GM12801 (cell line): ENCODE data around the gene GUCA2B.

ENCODE experiments used
- TF ChIP-seq, protein P1 (sequence below): IDR thresholded peaks from one replicate; pipeline ENCODE4 v1.5.1; 2011; ENCODE audit warnings: control low read depth; ENCODE audit not compliant: insufficient read length; ENCODE audit errors: extremely low read depth

GUCA2B gene

DNA sequence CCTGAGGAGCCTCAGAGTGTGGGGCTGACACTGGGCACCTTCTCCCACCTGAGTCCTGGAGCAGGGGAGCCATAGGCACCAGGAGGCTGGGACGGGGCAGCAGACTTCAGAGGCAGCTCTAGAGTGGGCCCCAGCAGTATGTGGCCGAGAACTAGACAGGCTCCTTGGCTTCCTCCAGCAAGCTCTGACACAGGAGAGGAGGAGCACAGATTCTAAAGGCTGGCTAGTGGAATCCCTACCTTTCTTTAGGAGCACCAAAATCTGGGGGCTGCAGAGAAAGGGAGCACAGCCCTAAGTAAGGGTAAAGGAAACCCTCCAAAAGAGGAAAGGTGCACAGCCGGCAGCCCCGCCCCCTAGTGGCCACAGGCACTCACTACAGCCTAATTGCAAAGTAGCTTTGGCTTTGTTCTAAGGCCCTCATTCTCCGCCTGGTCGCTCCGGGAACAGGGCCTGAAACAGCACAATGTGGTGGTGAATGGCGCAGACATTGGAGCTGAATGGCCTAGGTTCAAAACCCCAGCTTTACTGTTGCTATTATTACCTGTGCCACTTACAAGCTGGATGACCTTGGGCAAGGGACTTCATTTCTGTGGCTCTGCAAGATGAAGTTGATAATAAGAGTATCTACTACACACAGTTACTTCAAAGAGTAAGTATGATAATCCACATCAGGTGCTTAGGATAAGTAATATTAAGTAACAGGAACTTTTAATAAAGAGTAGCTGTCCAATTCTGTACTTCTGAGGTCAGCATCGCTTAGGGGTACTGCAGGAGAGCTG, 20.1 kb downstream of the GUCA2B start:
- TF ChIP-seq, protein P1, sequence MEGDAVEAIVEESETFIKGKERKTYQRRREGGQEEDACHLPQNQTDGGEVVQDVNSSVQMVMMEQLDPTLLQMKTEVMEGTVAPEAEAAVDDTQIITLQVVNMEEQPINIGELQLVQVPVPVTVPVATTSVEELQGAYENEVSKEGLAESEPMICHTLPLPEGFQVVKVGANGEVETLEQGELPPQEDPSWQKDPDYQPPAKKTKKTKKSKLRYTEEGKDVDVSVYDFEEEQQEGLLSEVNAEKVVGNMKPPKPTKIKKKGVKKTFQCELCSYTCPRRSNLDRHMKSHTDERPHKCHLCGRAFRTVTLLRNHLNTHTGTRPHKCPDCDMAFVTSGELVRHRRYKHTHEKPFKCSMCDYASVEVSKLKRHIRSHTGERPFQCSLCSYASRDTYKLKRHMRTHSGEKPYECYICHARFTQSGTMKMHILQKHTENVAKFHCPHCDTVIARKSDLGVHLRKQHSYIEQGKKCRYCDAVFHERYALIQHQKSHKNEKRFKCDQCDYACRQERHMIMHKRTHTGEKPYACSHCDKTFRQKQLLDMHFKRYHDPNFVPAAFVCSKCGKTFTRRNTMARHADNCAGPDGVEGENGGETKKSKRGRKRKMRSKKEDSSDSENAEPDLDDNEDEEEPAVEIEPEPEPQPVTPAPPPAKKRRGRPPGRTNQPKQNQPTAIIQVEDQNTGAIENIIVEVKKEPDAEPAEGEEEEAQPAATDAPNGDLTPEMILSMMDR: no peak

DNA sequence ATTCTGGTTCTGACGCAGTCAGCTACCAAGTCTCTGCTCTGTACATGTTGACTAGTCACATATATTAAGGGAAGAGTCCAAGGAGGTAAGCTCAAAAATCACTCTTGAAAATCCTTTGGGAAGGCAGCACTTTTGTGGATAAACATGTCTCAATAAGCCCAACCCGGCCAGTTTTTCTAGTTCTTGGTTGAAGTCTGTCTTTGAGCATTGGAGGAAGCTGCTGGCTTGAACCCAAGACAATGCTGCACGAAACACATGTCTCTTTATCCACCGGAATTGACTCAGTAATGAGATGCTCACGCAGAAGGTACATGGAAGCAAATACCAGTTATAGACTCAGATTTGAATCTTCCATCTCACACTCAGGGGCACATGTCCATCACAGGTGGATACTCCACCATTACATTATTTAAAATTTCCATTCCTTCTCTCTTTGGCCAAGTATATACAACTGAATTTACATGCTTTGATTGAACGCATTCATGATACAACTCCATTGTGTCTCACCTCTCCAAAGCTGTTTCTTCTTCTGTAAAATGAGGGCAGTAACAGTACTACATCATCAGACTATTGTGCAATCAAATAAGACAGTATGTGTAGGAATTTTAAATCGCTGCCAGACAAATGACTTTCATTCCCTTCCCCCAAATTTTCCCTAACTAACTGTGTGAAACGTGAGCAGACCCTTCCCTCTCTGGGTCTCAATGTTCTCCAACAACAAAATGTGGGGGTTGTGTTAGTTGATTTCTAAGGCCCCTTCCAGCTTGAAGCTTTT, 20.9 kb downstream of the GUCA2B start:
- TF ChIP-seq, protein P1: no peak

DNA sequence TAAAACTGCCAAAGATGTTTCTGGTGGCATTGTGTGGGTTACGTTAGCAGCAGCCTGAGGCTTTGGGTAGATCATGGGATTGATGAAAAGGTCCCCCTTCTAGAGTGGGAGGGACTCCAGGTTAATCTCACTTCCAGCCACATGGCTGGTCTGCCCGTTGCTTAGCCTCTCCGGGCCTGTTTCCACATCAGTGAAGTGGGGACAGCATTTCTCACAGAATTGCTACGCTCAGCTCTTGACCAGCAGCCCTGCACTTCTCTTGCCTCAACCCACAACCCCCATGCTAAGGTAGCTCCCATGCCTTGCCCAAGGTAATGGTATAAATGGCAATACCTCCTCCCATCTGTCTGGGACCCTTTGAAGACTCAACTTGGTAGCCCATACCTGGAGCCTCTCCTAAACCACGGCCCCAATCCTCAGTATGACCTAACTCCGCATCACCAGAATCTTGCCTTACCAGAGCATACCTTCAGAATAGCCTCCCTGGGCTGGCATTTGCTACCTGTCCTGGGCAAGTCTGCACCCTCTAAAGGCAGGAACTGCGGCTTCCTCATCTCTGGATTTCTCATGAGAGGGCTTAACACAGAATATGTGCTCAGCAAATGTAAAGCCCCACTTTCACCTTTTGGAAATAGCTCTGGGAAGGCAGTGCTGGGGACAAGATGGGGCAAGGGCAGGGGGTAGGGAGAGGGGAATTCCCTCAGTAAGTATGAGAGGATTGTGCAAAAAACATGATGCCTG, 22.3 kb downstream of the GUCA2B start:
- TF ChIP-seq, protein P1: no peak

DNA sequence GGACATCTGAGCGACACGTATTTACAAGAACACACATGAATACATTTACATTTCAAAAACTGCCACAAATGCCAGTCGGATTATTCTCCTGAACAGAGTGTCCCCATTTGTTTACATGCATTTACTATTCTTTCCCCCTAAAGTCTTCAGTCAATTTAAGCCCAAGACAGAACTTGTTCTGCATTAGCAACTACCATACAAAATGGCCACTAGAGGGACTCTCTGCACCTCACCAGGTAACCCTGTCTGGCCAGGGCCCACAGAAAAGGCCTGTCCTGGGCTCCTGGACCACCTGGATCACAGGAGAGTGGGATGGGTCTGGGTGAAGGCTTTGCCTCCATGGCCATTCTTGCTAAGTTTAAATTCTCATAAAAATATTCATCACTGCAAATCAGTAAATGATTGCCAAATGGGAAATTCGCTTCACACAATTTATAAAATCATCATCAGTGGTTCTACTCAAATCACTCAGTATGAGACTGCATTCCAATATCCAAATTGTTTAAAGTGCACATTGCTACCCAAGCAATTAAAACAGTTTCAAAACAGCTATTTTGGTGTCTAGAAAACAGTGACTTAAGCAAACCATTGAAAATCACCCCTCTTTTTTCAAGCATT, 23.8 kb downstream of the GUCA2B start:
- TF ChIP-seq, protein P1: no peak

DNA sequence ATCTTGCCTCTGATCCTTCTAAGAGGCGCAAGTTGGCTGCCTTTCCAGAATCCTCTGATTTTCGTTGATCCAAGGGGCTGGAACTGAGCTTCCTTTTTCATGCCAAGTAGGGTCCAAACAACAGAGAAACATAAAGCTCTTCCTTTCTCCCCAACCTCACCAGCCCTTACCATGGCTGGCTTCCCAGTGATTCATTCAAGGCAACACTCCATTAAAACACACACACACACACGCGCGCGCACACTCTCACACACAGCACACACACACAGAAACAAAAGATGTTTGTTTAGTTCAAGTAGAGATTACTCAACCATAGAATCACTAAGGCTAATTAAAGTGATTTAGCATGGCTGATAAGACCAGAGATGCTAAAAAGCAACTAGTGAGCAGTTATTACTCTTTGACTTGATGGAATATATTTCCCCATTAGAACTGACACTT, 24.4 kb downstream of the GUCA2B start:
- TF ChIP-seq, protein P1: no peak

DNA sequence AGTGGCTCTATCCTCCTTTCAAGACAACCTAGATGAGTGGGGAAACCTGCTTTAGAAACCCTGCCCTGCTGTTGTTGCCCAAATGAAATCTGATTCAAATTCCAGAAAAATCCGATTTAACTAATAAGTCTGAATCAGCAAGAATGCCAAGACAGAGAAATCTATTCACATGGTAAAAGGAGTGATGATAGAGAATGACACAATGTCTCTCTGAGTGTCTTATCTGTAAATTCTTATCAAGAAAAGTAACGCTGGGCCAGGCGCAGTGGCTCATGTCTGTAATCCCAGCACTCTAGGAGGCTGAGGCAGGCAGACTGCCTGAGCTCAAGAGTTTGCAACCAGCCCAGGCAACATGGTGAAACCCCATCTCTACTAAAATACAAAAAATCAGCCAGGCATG, 25.0 kb downstream of the GUCA2B start:
- TF ChIP-seq, protein P1: no peak

DNA sequence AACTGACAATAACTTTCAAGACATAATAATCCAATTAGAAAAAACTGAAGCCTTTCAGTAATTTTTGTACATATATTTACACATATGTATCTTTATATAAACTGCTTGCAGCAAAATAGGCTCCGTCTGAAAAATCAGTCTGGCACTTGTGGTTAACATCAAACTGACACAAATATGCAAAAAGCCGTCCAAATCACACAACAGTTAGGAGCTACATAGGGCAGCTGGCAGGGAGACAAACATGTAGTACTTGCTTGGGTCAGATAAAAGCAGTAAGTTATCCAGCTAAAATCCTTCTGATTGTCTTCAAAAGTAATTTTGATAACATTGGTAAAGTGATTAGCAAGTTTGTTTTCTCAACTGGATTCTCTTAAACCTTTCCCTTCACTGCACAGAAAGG, 26.1 kb downstream of the GUCA2B start:
- TF ChIP-seq, protein P1: no peak
